Ammon's horn (tissue), 1 donor: ENCODE results near the gene ARHGAP1.
"Not testable (repeated sequence)": the region's sequence is repeated elsewhere in the genome, so short reads cannot be mapped to it uniquely, and the experiment has no call there.

Source experiments
- DNase-seq: peaks from one replicate; pipeline ENCODE4 v3.0.0-alpha.2; 2016; ENCODE audit warnings: low spot score

The ARHGAP1 gene

DNA sequence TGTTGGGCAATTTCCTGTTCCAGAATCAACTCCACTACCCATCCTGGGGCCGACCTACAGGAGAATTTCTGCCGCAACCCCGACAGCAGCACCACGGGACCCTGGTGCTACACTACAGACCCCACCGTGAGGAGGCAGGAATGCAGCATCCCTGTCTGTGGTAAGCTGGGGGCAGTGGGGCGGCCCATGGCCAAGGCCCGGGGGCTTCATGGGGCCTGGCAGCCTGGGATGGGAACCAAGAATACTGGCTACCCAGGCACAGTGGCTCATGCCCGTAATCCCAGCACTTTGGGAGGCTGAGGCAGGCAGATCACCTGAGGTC is 22.9 kb upstream of the ARHGAP1 start:
- no peak for DNase-seq

DNA sequence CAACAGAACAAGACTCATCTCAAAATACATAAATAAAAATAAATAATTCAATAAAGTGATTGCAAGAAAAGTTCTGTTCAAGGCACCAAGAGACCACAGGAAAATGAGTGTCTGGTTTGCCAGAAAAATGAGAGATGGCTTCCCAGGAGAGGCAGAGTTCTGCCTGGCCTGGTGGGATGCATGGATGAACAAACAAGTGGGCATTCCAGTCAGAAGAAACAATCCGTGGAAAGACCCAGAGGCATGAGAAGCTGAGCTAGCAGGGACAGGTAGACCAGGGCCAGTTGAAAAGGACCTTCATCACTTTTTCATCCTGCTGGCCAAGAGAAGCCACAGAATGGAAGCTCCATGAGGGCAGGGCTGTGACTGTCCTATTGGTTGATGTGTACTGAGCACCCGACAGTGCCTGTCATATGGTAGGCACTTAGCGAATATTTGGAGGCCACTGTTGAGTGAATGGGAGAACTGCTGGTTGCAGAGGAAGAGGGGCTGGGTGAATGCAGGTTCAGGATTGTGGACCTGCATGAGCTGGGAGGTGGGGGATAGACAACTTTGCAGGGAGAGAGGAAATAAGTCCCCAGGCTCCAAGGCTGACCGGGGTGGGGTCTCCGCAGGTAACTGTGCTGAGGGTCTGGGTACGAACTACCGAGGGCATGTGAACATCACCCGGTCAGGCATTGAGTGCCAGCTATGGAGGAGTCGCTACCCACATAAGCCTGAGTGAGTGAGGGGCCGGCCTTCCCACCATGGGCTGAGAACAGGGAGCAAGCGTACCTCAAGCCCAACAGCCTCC is 22.3 kb upstream of the ARHGAP1 start:
- DNase-seq, result no peak

DNA sequence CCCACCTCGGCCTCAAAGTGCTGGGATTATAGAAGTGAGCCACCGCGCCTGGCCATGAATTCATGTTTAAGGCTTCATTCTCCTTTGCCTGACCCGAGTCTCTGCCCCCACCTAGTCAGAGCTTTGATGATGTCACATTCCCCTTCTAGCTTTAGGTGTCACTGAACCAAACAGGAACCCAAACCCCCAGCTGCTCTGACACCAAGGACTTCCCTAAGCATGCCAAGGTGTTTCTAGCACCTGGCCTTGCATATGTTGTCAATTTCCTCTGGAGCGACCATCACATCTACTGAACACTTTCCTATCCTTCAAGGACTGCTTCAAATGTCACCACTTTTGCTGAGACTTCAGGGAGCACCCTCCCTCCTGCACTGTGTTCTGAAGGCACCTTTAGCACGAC is 20.9 kb upstream of the ARHGAP1 start:
- no peak for DNase-seq

DNA sequence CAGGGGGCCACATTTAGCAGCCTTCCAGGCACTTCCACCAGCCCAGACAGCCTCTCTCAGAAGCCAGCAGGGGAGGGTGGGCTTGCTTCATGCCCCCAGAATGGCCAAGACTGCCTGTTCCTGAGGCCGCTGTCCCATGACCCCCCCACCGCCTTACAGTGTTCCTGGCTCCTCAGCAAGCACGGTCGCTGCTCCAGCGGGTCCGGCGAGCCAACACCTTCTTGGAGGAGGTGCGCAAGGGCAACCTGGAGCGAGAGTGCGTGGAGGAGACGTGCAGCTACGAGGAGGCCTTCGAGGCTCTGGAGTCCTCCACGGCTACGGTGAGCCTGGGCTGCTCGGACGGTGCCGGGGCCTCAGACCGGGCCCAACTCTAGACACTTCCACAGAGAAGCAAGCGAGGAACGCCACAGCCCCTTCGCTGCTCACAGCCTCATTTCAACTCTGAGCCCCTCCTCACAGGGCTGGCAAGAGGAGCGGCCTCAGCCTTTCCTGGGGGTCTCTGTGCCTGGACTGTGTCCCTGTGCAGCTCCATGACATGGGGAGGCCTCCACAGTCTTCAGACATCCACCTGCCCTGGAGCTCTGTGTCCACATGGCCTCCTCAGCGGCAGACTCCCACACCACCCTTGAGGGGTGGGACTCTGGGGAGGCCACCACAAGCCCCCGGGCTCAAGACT is 19.3 kb upstream of the ARHGAP1 start:
- DNase-seq, result no peak

GRCh38 chr11:46719048-46719542 is 18.7 kb upstream of the ARHGAP1 start, which contains the start of gene F2:
F2 (plus strand) TSS chr11:46719213; CDS start chr11:46719236, 23 bp downstream.
- no peak for DNase-seq

GRCh38 chr11:46718155-46719019 is 18.0 kb upstream of the ARHGAP1 start:
- no peak for DNase-seq

DNA sequence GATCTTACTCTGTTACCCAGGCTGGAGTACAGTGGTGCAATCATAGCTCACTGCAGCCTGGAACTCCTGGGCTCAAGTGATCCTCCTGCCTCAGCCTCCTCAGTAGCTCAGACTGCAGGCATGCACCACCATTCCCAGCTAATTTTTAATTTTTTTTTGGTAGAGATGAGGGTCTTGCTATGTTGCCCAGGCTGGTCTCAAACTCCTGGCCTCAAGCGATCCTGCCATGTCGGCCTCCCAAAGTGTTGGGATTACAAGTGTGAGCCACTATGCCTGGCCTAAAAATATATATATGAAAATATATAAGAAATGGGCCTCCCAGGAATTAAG is 17.4 kb upstream of the ARHGAP1 start:
- not testable (repeated sequence) for DNase-seq

GRCh38 chr11:46712874-46713576 is 12.6 kb upstream of the ARHGAP1 start:
- no peak for DNase-seq

DNA sequence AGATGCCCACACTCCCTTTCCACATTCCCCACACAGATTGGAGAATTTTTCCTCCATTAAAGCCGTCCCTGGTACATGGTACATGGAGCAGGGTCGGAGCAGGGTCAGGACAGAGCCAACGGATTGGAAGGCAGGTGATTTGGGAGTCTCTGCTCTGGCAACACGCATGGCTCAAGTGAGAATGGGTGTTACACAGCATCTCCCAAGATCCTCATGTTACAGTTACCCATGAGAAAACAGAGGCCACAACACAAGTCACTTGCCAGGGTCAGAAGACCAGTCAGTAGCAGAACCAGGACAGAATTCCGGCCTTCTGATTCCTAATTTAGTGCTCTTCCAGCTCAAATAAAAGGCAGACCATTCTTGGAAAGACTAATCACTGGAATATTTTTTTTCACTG is 10.9 kb upstream of the ARHGAP1 start:
- no peak for DNase-seq

DNA sequence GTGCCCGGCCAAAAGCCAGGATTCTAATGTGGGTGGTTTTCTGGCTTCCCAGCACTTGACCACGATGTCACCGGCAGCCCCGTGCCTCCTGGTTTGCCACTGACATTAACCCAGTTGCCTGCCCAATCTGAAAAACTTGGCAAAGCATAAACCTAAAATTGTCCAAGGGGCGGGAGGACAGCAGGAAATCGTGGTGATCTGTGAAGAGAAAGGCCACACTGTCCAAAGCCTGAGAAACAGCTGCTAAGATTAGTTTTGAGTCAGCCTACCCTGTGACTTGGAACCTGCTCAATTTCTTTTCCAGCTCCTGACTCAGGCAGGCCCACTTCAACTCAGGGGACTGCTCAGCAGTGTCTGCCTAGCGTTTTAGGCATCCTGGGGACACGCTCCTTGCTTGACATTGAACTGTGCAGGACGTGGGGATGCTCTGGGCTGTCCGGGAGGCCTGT is 10.4 kb upstream of the ARHGAP1 start:
- no peak for DNase-seq

DNA sequence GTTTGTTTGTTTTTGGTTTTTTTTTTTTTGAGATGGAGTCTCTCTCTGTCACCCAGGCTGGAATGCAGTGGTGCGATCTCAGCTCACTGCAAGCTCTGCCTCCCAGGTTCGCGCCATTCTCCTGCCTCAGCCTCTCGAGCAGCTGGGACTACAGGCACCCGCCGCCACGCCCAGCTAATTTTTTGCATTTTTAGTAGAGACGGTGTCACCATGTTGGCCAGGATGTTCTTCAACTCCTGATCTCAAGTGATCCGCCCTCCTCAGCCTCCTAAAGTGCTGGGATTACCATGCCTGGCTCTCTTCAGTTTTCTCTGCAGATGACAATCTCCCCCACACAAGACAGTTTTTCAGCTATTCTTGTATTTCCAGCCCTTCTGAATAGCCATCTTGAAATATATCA is 8.9 kb upstream of the ARHGAP1 start:
- DNase-seq, result not testable (repeated sequence)

GRCh38 chr11:46706886-46707285 is 6.5 kb upstream of the ARHGAP1 start:
- no peak for DNase-seq

DNA sequence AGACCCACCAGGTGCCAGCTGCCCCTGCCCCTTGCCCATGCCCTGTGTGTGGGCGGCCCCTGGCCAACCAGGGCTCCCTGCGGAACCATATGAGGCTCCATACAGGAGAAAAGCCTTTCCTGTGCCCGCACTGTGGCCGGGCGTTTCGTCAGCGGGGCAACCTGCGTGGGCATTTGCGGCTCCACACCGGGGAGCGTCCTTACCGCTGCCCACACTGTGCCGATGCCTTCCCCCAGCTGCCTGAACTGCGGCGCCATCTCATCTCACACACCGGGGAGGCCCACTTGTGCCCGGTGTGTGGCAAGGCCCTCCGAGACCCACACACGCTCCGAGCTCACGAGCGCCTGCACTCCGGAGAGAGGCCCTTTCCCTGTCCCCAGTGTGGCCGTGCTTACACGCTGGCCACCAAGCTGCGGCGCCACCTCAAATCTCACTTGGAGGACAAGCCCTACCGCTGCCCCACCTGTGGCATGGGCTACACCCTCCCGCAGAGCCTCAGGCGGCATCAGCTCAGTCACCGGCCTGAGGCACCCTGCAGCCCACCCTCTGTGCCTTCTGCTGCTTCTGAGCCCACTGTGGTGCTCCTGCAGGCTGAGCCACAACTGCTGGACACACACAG is 4.8 kb upstream of the ARHGAP1 start:
- DNase-seq, result no peak

GRCh38 chr11:46701078-46701654 is 747 bp upstream of the ARHGAP1 start:
- no peak for DNase-seq

DNA sequence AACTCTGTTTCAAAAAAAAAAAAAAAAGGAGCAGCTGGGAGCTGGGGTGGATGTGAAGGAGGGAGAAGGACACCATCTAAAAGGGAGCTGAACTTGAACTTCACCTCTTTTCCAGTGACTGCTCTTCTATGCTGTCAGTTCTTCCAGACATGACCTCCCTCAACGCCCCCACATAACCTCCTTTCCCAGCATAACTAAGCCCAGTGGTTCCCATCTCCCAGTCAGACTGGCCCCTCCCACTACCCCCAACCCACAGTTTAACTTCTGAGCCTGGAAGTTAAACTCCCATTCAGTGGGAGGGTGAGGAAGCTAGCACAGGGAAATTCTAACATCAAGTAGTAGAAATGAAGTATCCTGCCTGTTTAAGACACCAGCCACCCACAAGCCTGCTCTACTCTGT is 1.8 kb downstream of the ARHGAP1 start:
- DNase-seq, result no peak

GRCh38 chr11:46697723-46698122 is 2.7 kb downstream of the ARHGAP1 start:
- DNase-seq, result no peak

- DNase-seq, result peak; percentile 92
Measured at GRCh38 chr11:46697303-46697702, 3.1 kb downstream of the ARHGAP1 start.

- DNase-seq, result peak; percentile 98
Measured at GRCh38 chr11:46696212-46696558, 4.2 kb downstream of the ARHGAP1 start.

DNA sequence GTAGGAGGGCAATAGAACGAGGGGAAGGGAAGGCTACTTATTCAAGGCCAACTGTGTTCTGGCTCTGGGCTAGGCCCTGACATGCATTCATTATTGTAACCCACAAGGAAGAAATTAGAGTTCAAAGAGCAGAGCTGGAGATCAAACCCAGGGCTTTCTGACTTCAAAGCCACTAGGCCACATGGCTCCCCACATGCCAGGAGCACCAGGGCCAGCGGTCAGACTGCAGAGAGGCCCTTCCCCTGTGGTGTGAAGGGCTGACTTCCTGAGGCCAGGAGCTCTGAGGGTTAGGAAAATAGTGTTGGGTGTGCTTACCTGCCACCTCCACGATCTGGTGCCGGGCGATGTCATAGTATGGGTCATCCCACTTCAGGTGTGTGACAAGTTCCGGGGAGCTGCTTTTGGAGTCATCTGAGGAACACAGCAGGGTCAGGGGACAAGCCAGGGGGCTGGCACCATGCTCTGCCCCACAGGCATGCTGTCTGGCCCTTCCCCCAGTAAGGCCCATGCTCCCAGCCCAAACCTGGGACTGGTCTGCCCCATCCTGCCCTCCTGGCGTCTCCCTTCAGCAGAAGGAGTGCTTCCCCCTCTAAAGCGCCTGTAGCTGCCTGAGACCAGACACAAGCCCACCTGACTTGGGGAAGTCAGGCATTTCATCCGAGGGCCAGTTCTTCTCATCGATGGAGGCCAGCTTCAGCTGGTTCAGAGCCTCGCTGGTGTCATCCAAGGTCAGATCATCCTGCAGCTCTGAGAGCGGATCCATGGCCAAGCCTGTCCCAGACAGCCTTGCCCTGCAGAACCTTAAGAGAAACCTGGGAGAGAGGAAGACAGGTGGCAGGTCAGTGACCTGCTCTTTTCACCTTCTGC is 4.8 kb downstream of the ARHGAP1 start:
- no peak for DNase-seq

- no peak for DNase-seq
Measured at GRCh38 chr11:46694607-46695006, 5.8 kb downstream of the ARHGAP1 start.
